Islet precursor cell (in vitro differentiated cells): ENCODE measurements around the gene CDCP2.

Source experiments
- DNase-seq: peaks from one replicate; pipeline ENCODE4 v3.0.0-alpha.2; 2018

The CDCP2 gene

GRCh38 chr1:54084794-54085193 is 68.0 kb downstream of the CDCP2 start:
- no peak for DNase-seq
